Brain microvascular endothelial cell (primary cell): Measurements from ENCODE around the gene MEGF11.

Experiments
- DNase-seq: peaks from one replicate; pipeline ENCODE4 v3.0.0-alpha.2; 2020
- H3K27ac ChIP-seq: fragments of 250-450 bp; sonication (Bioruptor Pico); 2 replicates; pipeline ENCODE4 v1.5.1; 2020; ENCODE audit warnings: mild to moderate bottlenecking, moderate library complexity
- H3K27me3 ChIP-seq: fragments of 250-450 bp; sonication (Bioruptor Pico); replicated peaks from 2 replicates; pipeline ENCODE4 v1.5.1; 2020; ENCODE audit warnings: mild to moderate bottlenecking
- H3K36me3 ChIP-seq: fragments of 250-450 bp; sonication (Bioruptor Pico); replicated peaks from 2 replicates; pipeline ENCODE4 v1.5.1; 2020; ENCODE audit warnings: mild to moderate bottlenecking
- H3K4me3 ChIP-seq: 2 replicates; pipeline ENCODE4 v1.5.1; 2011; ENCODE audit warnings: low read depth, mild to moderate bottlenecking, control low read depth, low read length, moderate library complexity
- CTCF ChIP-seq: IDR thresholded peaks from 2 replicates; pipeline ENCODE4 v1.5.1; 2011; ENCODE audit warnings: low read depth, mild to moderate bottlenecking, moderate library complexity, low read length, control low read depth, inconsistent platforms; ENCODE audit errors: missing control alignments
- in situ Hi-C: cut with HindIII; loops from 2 replicates; pipeline ENCODE4 v1.10.0; 2017; ENCODE audit warnings: low sequenced_read_pairs, low pct_ligation_motif_present

MEGF11 gene

GRCh38 chr15:66017792-66018487, 235.6 kb downstream of the MEGF11 start:
- no peaks in the 10 kb centered on the region for H3K36me3 ChIP-seq
- in situ Hi-C loops, result no loop called here
- DNase-seq, result no peak
- H3K27ac ChIP-seq, result no peak overlapping the region
- no peak overlapping the region for H3K4me3 ChIP-seq
- no peak for TF ChIP-seq CTCF
- H3K27me3 ChIP-seq, result no peaks in the 10 kb centered on the region

- Histone ChIP-seq H3K4me3 (no peak overlapping the region), H3K36me3 (no peaks in the 10 kb centered on the region), H3K27me3 (no peaks in the 10 kb centered on the region), H3K27ac (no peak overlapping the region)
- no peak for DNase-seq
- TF ChIP-seq CTCF, result no peak
- in situ Hi-C loops, result no loop called here
Measured at GRCh38 chr15:66017000-66017399, 236.6 kb downstream of the MEGF11 start.

GRCh38 chr15:66016199-66016598, 237.4 kb downstream of the MEGF11 start:
- in situ Hi-C loops, result no loop called here
- H3K4me3 ChIP-seq, result no peak overlapping the region
- no peak for DNase-seq
- no peak for TF ChIP-seq CTCF
- H3K27ac ChIP-seq, result no peak overlapping the region
- H3K36me3 ChIP-seq, result no peaks in the 10 kb centered on the region
- no peaks in the 10 kb centered on the region for H3K27me3 ChIP-seq

GRCh38 chr15:66014635-66015182, 238.8 kb downstream of the MEGF11 start:
- Histone ChIP-seq H3K36me3 (no peaks in the 10 kb centered on the region), H3K27me3 (no peaks in the 10 kb centered on the region), H3K27ac (no peak overlapping the region), H3K4me3 (no peak overlapping the region)
- no peak for TF ChIP-seq CTCF
- in situ Hi-C loops, result no loop called here
- no peak for DNase-seq

GRCh38 chr15:66014022-66014421, 239.5 kb downstream of the MEGF11 start:
- no peak overlapping the region for H3K4me3 ChIP-seq
- in situ Hi-C loops, result no loop called here
- DNase-seq, result no peak
- H3K27ac ChIP-seq, result no peak overlapping the region
- no peaks in the 10 kb centered on the region for H3K36me3 ChIP-seq
- TF ChIP-seq CTCF, result no peak
- H3K27me3 ChIP-seq, result no peaks in the 10 kb centered on the region
